Gastroesophageal sphincter (tissue), 4 donors: Measurements from ENCODE around the gene FMR1. TPM values are rescaled to one million over a fixed set of nuclear protein-coding genes. Genes with fewer than 3 reads are reported as not detected.

Experiments
- ATAC-seq: fragments of 150-250 bp; one replicate; pipeline ENCODE4 v1.9.1; 2016; ENCODE audit warnings: mild to moderate bottlenecking, moderate library complexity
- H3K27ac ChIP-seq, 4 donors: fragments of 200-600 bp; sonication (generic) in 3 of 4; 1 replicate in 3 of 4; 2 replicates in 1 of 4; pipeline ENCODE4 v1.5.1; 2016 to 2019
- H3K27me3 ChIP-seq: fragments of 200-600 bp; sonication (generic); one replicate; pipeline ENCODE4 v1.5.1; 2019
- H3K36me3 ChIP-seq, 2 donors: fragments of 200-600 bp; sonication (generic); one replicate each; pipeline ENCODE4 v1.5.1; 2019; ENCODE audit warnings: control low read depth in 1 of 2
- H3K4me1 ChIP-seq, 3 donors: fragments of 200-600 bp; sonication (generic); 1 replicate in 2 of 3; 2 replicates in 1 of 3; pipeline ENCODE4 v1.5.1; 2016 to 2019; ENCODE audit warnings: control low read depth in 2 of 3
- H3K4me3 ChIP-seq, 2 donors: fragments of 200-600 bp; sonication (generic); one replicate each; pipeline ENCODE4 v1.5.1; 2019; ENCODE audit warnings: mild to moderate bottlenecking in 1 of 2, moderate library complexity in 1 of 2
- H3K9me3 ChIP-seq, 3 donors: fragments of 200-600 bp; sonication (generic); one replicate each; pipeline ENCODE4 v1.5.1; 2017 to 2019; ENCODE audit warnings: control low read depth in 2 of 3
- CTCF ChIP-seq, 4 experiments: fragments of 200-600 bp in 2 of 4; fragments of 450-650 bp in 2 of 4; sonication (generic) in 1 of 4; IDR thresholded peaks; one replicate each; pipeline ENCODE4 v1.5.1; 2017 to 2019; ENCODE audit warnings: antibody characterized with exemption in 4 of 4, mild to moderate bottlenecking in 2 of 4, moderate library complexity in 2 of 4
- EP300 ChIP-seq: sonication (generic); formaldehyde crosslinking; IDR thresholded peaks from one replicate; pipeline ENCODE4 v1.6.1; 2017; ENCODE audit warnings: antibody characterized with exemption, mild to moderate bottlenecking
- POLR2A ChIP-seq, 2 donors: fragments of 450-650 bp; IDR thresholded peaks; one replicate each; pipeline ENCODE4 v1.6.1; 2017; ENCODE audit warnings: antibody characterized with exemption in 2 of 2, mild to moderate bottlenecking in 2 of 2, moderate library complexity in 1 of 2
- POLR2AphosphoS5 ChIP-seq: sonication (generic); formaldehyde crosslinking; IDR thresholded peaks from one replicate; pipeline ENCODE4 v1.6.1; 2017; ENCODE audit warnings: antibody characterized with exemption
- WGBS, 2 donors: methylation state at CpG; one replicate each; pipeline ENCODE4 v1.1.5; 2018; ENCODE audit warnings: low coverage in 1 of 2; 5-methylcytosine and 5-hydroxymethylcytosine counted together
- small RNA-seq, 4 donors: library from RNA; depleted of rRNA; stranded (forward); fragments of <200 nt; gene quantifications; one replicate each; pipeline ENCODE3, GENCODE V24; 2016
- total RNA-seq, 4 donors: library from RNA; depleted of rRNA; stranded (reverse); fragments of >200 nt; gene quantifications; one replicate each; pipeline ENCODE4 v1.1.0, GENCODE V29; 2016

Gene FMR1
- total RNA-seq, 4 donors from 2014 or later: 23.2 to 36.6 (median 31.5) TPM

- ATAC-seq: no peak
- H3K4me3 ChIP-seq: no peak overlapping the region
- H3K27ac ChIP-seq: no peak overlapping the region
- no peaks in the 10 kb centered on the region for H3K9me3 ChIP-seq
- 48 to 51% methylated on average over 2 to 6 of the region's 6 CpGs for WGBS, 2 donors
- no peaks in the 10 kb centered on the region for H3K36me3 ChIP-seq
- no peaks in the 10 kb centered on the region for H3K4me1 ChIP-seq
- TF ChIP-seq CTCF (IDR thresholded peaks at IDR 0.05): no peak
- TF ChIP-seq EP300: no peak
- TF ChIP-seq POLR2A (IDR thresholded peaks at IDR 0.05): no peak
- TF ChIP-seq POLR2AphosphoS5: no peak
- no peaks in the 10 kb centered on the region for H3K27me3 ChIP-seq
Observed at GRCh38 chrX:147978931-147979330, 67.2 kb downstream of the FMR1 start.

- WGBS, 2 donors: 90% methylated on average over 8 of the region's 35 CpGs; no CpG with 5 or more reads in 1 of the 2 donors
- TF ChIP-seq POLR2A (IDR thresholded peaks at IDR 0.05) (no peak), EP300 (no peak), POLR2AphosphoS5 (no peak), CTCF (IDR thresholded peaks at IDR 0.05) (no peak)
- Histone ChIP-seq H3K9me3 (no peaks in the 10 kb centered on the region), H3K27me3 (no peaks in the 10 kb centered on the region), H3K36me3 (no peaks in the 10 kb centered on the region), H3K27ac (no peak within 1 kb of the TSS), H3K4me3 (no peak within 1 kb of the TSS), H3K4me1 (no peaks in the 10 kb centered on the region)
- no peak for ATAC-seq
Observed at GRCh38 chrX:147981038-147981752, 69.5 kb downstream of the FMR1 start, which contains the start of gene FMR1NB. TSS of gene FMR1NB (plus strand) at chrX:147981337. CDS start at chrX:147981403, 66 bp downstream.

Small RNAs within 50 kb of the gene (small RNA-seq; reads per million reads assigned to genes)
- gene RF02118: 0 reads per million in 4 donors

Other genes starting within 250 kb of the FMR1 start
- not detected for gene FMR1NB, start 69.4 kb downstream of the FMR1 start, total RNA-seq